Kasumi-1 (cell line): ENCODE results near the gene CEP55.
"Not testable (repeated sequence)": the region's sequence is repeated elsewhere in the genome, so short reads cannot be mapped to it uniquely, and the experiment has no call there.

Source experiments
- DNase-seq, 2 experiments: peaks; one replicate each; lab custom pipeline; 2025; lab: John Stamatoyannopoulos, UW

The CEP55 gene

GRCh38 chr10:93513091-93513490, 16.7 kb downstream of the CEP55 start:
- no peak for DNase-seq

GRCh38 chr10:93514521-93514920, 18.1 kb downstream of the CEP55 start:
- DNase-seq: no peak

GRCh38 chr10:93515071-93516005, 18.9 kb downstream of the CEP55 start:
- DNase-seq: peak; percentile 69 to 85

- peak; percentile 18 to 25 for DNase-seq
Observed at GRCh38 chr10:93516006-93516380, 19.6 kb downstream of the CEP55 start.

GRCh38 chr10:93518531-93518930, 22.1 kb downstream of the CEP55 start:
- DNase-seq: no peak

GRCh38 chr10:93535293-93535692, 38.9 kb downstream of the CEP55 start:
- no peak for DNase-seq

- DNase-seq: not testable (repeated sequence)
Observed at GRCh38 chr10:93540871-93541270, 44.5 kb downstream of the CEP55 start.

GRCh38 chr10:93541402-93542357, 45.3 kb downstream of the CEP55 start:
- DNase-seq: no peak

GRCh38 chr10:93542358-93542791, 46.0 kb downstream of the CEP55 start:
- no peak for DNase-seq

- DNase-seq: not testable (repeated sequence)
Observed at GRCh38 chr10:93546995-93547394, 50.6 kb downstream of the CEP55 start.

- no peak for DNase-seq
Observed at GRCh38 chr10:93547522-93547921, 51.1 kb downstream of the CEP55 start.

- no peak for DNase-seq
Observed at GRCh38 chr10:93548376-93549071, 52.1 kb downstream of the CEP55 start.

GRCh38 chr10:93550606-93551005, 54.2 kb downstream of the CEP55 start:
- DNase-seq: no peak

GRCh38 chr10:93552780-93553179, 56.4 kb downstream of the CEP55 start:
- DNase-seq: no peak

GRCh38 chr10:93553482-93554315, 57.3 kb downstream of the CEP55 start:
- no peak for DNase-seq

GRCh38 chr10:93554316-93554663, 57.9 kb downstream of the CEP55 start:
- DNase-seq: no peak

- DNase-seq: peak; percentile 86 to 96
Observed at GRCh38 chr10:93554760-93555432, 58.5 kb downstream of the CEP55 start.

GRCh38 chr10:93559490-93559889, 63.1 kb downstream of the CEP55 start:
- no peak for DNase-seq

- no peak for DNase-seq
Observed at GRCh38 chr10:93560541-93560940, 64.1 kb downstream of the CEP55 start.

GRCh38 chr10:93565446-93565845, 69.0 kb downstream of the CEP55 start:
- DNase-seq: peak; percentile 11 to 55
